GM12878 (cell line): Measurements from ENCODE around the gene INPP5D. TPM values are rescaled to one million over a fixed set of nuclear protein-coding genes. Genes with fewer than 3 reads are reported as not detected.
A peak's percentile ranks its signal among the peaks of the same experiment; 100 is the strongest.

ENCODE experiments used
- ATAC-seq: fragments of 200-7000 bp; cut with Tn5 transposase; 3 replicates; pipeline ENCODE4 v1.9.1; 2020; ENCODE audit warnings: mild to moderate bottlenecking, moderate library complexity
- BruUV-seq: library from RNA; stranded (reverse); fragments of 400-500 nt; replicated peaks from 2 replicates; lab custom pipeline; 2021; lab: Mats Ljungman, UMichigan
- CTCF ChIA-PET: fragments of 300-600 bp; sonication (Branson Sonifier 250); formaldehyde crosslinking; extraction: SDS; loops from one replicate; lab custom pipeline; 2021; ENCODE audit warnings: inconsistent platforms; lab: Yijun Ruan, JAX
- POLR2A ChIA-PET: fragments of 350-600 bp; formaldehyde crosslinking; extraction: SDS; loops from one replicate; lab custom pipeline; 2021; ENCODE audit warnings: inconsistent platforms; lab: Charles Lee
- RAD21 ChIA-PET: fragments of 300-600 bp; sonication (Branson Sonifier 250); formaldehyde crosslinking; loops from one replicate; lab custom pipeline; 2023; ENCODE audit warnings: antibody characterized with exemption; ENCODE audit not compliant: unreplicated experiment; lab: Charles Lee
- SMC1A ChIA-PET: fragments of 300-600 bp; sonication (Branson Sonifier 250); formaldehyde crosslinking; loops from one replicate; lab custom pipeline; 2023; ENCODE audit not compliant: unreplicated experiment, uncharacterized antibody; lab: Charles Lee
- DNase-seq: peaks from one replicate; pipeline ENCODE4 v3.0.0-alpha.2; 2011; ENCODE audit warnings: low read depth, low spot score
- FAIRE-seq: peaks from 3 replicates; lab custom pipeline; 2011; peaks lifted over from hg19 to GRCh38; lab: Jason Lieb, UNC
- H2AFZ ChIP-seq: 2 replicates; pipeline ENCODE4 v1.6.0; 2011; ENCODE audit warnings: low read depth, low read length, control low read depth; ENCODE audit not compliant: control insufficient read depth
- H3K27ac ChIP-seq: 2 replicates; pipeline ENCODE4 v1.5.1; 2011; ENCODE audit warnings: control low read depth; ENCODE audit not compliant: control insufficient read depth, insufficient read depth
- H3K27me3 ChIP-seq, 2 experiments: replicated peaks in 1 of 2; 2 replicates each; pipeline versions ENCODE4 v1.6.0 to v1.6.1; 2011; ENCODE audit warnings: low read length in 1 of 2; ENCODE audit not compliant: control insufficient read depth in 2 of 2, insufficient read depth in 2 of 2
- H3K36me3 ChIP-seq, 2 experiments: 2 replicates each; pipeline ENCODE4 v1.5.1; 2011; ENCODE audit warnings: low read length in 1 of 2; ENCODE audit not compliant: control insufficient read depth in 2 of 2, insufficient read depth in 2 of 2
- H3K4me1 ChIP-seq: 2 replicates; pipeline ENCODE4 v1.6.1; 2011; ENCODE audit warnings: mild to moderate bottlenecking, low read length, moderate library complexity, mixed read lengths; ENCODE audit not compliant: control insufficient read depth, insufficient read depth
- H3K4me2 ChIP-seq: 2 replicates; pipeline ENCODE4 v1.6.0; 2011; ENCODE audit warnings: control low read depth; ENCODE audit not compliant: control insufficient read depth, insufficient read depth
- H3K4me3 ChIP-seq: fragments of 200-600 bp; sonication (generic); 2 replicates; pipeline ENCODE4 v1.5.1; 2016
- H3K79me2 ChIP-seq: 2 replicates; pipeline ENCODE4 v1.6.0; 2011; ENCODE audit warnings: low read length; ENCODE audit not compliant: control insufficient read depth, insufficient read depth
- H3K9ac ChIP-seq: 2 replicates; pipeline ENCODE4 v1.8.0; 2011; ENCODE audit warnings: low read length, control low read depth, mixed read lengths; ENCODE audit not compliant: control insufficient read depth, insufficient read depth
- H3K9me3 ChIP-seq: replicated peaks from 3 replicates; pipeline ENCODE4 v1.5.1; 2011; ENCODE audit warnings: mild to moderate bottlenecking, low read length; ENCODE audit not compliant: control insufficient read depth, insufficient read depth
- H4K20me1 ChIP-seq: 2 replicates; pipeline ENCODE4 v1.6.0; 2011; ENCODE audit not compliant: control insufficient read depth, insufficient read depth
- CEBPB ChIP-seq, 2 experiments: fragments of 150-350 bp in 1 of 2; IDR thresholded peaks; 2 replicates each; pipeline ENCODE4 v1.6.1; 2012 to 2014; ENCODE audit warnings: low read depth in 2 of 2, low read length in 2 of 2, borderline replicate concordance in 1 of 2, inconsistent platforms in 1 of 2
- E2F4 ChIP-seq: IDR thresholded peaks from 2 replicates; pipeline ENCODE4 v1.6.1; 2012; ENCODE audit warnings: low read depth, low read length, improper control_type of control experiment
- IRF3 ChIP-seq: fragments of 450-650 bp; IDR thresholded peaks from 2 replicates; pipeline ENCODE4 v1.6.1; 2014; ENCODE audit warnings: mild to moderate bottlenecking
- POLR2A ChIP-seq: IDR thresholded peaks from 2 replicates; pipeline ENCODE4 v1.6.1; 2011; ENCODE audit warnings: low read depth, mild to moderate bottlenecking, low read length
- RUNX3 ChIP-seq: IDR thresholded peaks from 2 replicates; pipeline ENCODE4 v1.6.1; 2012; ENCODE audit warnings: low read length, inconsistent platforms
- SKIL ChIP-seq: fragments of 450-650 bp; IDR thresholded peaks from 2 replicates; pipeline ENCODE4 v1.6.1; 2017; ENCODE audit warnings: mild to moderate bottlenecking, low read depth, inconsistent platforms; ENCODE audit not compliant: poor library complexity, severe bottlenecking
- SRF ChIP-seq, 2 experiments: IDR thresholded peaks; 2 replicates each; pipeline ENCODE4 v1.6.1; 2011; ENCODE audit warnings: low read depth in 2 of 2, low read length in 2 of 2, mild to moderate bottlenecking in 1 of 2, moderate library complexity in 1 of 2
- STAT1 ChIP-seq: fragments of 450-650 bp; conservative IDR thresholded peaks from 2 replicates; pipeline ENCODE4 v1.6.1; 2014; ENCODE audit warnings: antibody characterized with exemption, mild to moderate bottlenecking
- ZBTB4 ChIP-seq: fragments of 450-650 bp; formaldehyde crosslinking; IDR thresholded peaks from 2 replicates; pipeline ENCODE4 v1.4.0; 2022; ENCODE audit warnings: mild to moderate bottlenecking, moderate library complexity
- WGBS: methylation state at CpG from one replicate; pipeline ENCODE4 v1.1.6; 2016; ENCODE audit warnings: low lambda C conversion rate; ENCODE audit not compliant: insufficient replicate concordance, insufficient coverage; ENCODE audit errors: missing lambda C conversion rate; 5-methylcytosine and 5-hydroxymethylcytosine counted together
- in situ Hi-C: fragments of 300-500 bp; cut with MboI; formaldehyde crosslinking; loops from 9 replicates; pipeline ENCODE4 v1.14.3; 2018; ENCODE audit warnings: mixed read lengths
- intact Hi-C: fragments of 100-400 bp; cut with micrococcal nuclease; formaldehyde crosslinking; loops from one replicate; pipeline ENCODE4 v1.14.2; 2022; ENCODE audit not compliant: unreplicated experiment
- polyA plus RNA-seq, 11 experiments: library from polyadenylated mRNA; depleted of rRNA in 4 of 11; unstranded in 6 of 11; stranded (reverse) in 5 of 11; fragments of >200 nt; fragmentation: Nextera tagmentation in 4 of 11; fragmentation: Illumina TruSeq in 1 of 11; extraction: Ambion mirVana in 4 of 11; extraction: Trizol in 1 of 11; gene quantifications; 1 replicate in 1 of 11; 2 replicates in 10 of 11; pipeline versions ENCODE4 v1.2.1 to v1.2.3, GENCODE V29; 2011 to 2016; ENCODE audit warnings: inconsistent platforms in 2 of 11, missing spikeins in 2 of 11, low read depth in 1 of 11
- total RNA-seq, 4 experiments: library from RNA; depleted of rRNA in 3 of 4; stranded (reverse); fragments of >200 nt in 3 of 4; fragmentation: Illumina TruSeq in 1 of 4; extraction: Trizol in 1 of 4; gene quantifications; 2 replicates each; pipeline versions ENCODE4 v1.2.1 to v1.2.3, GENCODE V29; 2013 to 2021

INPP5D gene
- total and polyA plus RNA-seq, 10 of the 15 experiments (the other 5 are each of a cell fraction or from before 2014, with no cell fraction given) = 11.8 to 139 (median 88.8) TPM

- in situ Hi-C loops = no loop called here
- Histone ChIP-seq H3K9ac (no peak overlapping the region), H2AFZ (no peak overlapping the region), H3K4me3 (no peak overlapping the region), H3K36me3 (peaks cover 49 to 54% of the 10 kb centered on the region in 2 experiments), H3K4me2 (no peak overlapping the region), H3K27me3 (no peaks in the 10 kb centered on the region), H3K79me2 (no peaks in the 10 kb centered on the region), H4K20me1 (no peaks in the 10 kb centered on the region), H3K27ac (no peak overlapping the region), H3K9me3 (no peaks in the 10 kb centered on the region), H3K4me1 (no peaks in the 10 kb centered on the region)
- POLR2A ChIA-PET = no interaction called here
- no TSS peak for BruUV-seq
- ATAC-seq = no peak
- no peak for DNase-seq
- no peak for FAIRE-seq
- WGBS = 98% methylated on average over 11 of the region's 11 CpGs
- RAD21 ChIA-PET = no interaction called here
- CTCF ChIA-PET = no interaction called here
- SMC1A ChIA-PET = interaction anchor here (1.2 to 2.1 kb wide), 2 partner anchors 9 to 58 kb away, joined by 3 to 6 read pairs; no protein-coding TSS in a partner anchor
- TF ChIP-seq POLR2A (peak; percentile 54; the same call in 1 of the 2 replicates), ZBTB4 (CRISPR knock-in tag) (no peak)
- intact Hi-C loops = no loop called here
Measured at GRCh38 chr2:233193738-233194137, 133.6 kb downstream of the INPP5D start.

- SMC1A ChIA-PET = interaction anchor here (0.7 to 1.1 kb wide), 2 partner anchors 28 to 134 kb away, joined by 3 read pairs; no protein-coding TSS in a partner anchor
Measured at GRCh38 chr2:233195027-233195426, 134.9 kb downstream of the INPP5D start.

More at GRCh38 chr2:233195027-233195426, 134.9 kb downstream of the INPP5D start:
- Histone ChIP-seq H2AFZ (no peak overlapping the region), H3K4me1 (peaks cover under 1% of the 10 kb centered on the region), H3K9me3 (no peaks in the 10 kb centered on the region), H3K79me2 (no peaks in the 10 kb centered on the region), H3K27me3 (no peaks in the 10 kb centered on the region), H3K36me3 (peaks cover 38 to 42% of the 10 kb centered on the region in 2 experiments), H4K20me1 (no peaks in the 10 kb centered on the region), H3K4me2 (no peak overlapping the region), H3K9ac (no peak overlapping the region), H3K4me3 (no peak overlapping the region), H3K27ac (no peak overlapping the region)
- FAIRE-seq = no peak
- intact Hi-C loops = no loop called here
- in situ Hi-C loops = no loop called here
- no peak for DNase-seq
- BruUV-seq = no TSS peak
- no peak for TF ChIP-seq SRF (IDR thresholded peaks at IDR 0.05; ENCODE audit: low read depth in 2 of 2, low read length in 2 of 2)
- no peak for TF ChIP-seq IRF3
- no peak for TF ChIP-seq SKIL
- TF ChIP-seq RUNX3 = no peak
- TF ChIP-seq CEBPB (IDR thresholded peaks at IDR 0.05; ENCODE audit: borderline replicate concordance in 1 of 2, low read depth in 2 of 2, low read length in 2 of 2) = no peak
- no peak for TF ChIP-seq E2F4
- no peak for TF ChIP-seq STAT1
- ATAC-seq = no peak
- POLR2A ChIA-PET = interaction anchor here (0.7 kb wide), 1 partner anchor 32 kb away, joined by 5 read pairs; no protein-coding TSS in a partner anchor
- RAD21 ChIA-PET = no interaction called here
- CTCF ChIA-PET = no interaction called here
- WGBS = 90% methylated on average over 5 of the region's 5 CpGs
